SU-DHL-6 (cell line): Measurements from ENCODE around the gene PRF1.

Experiments used
- CTCF ChIP-seq: fragments of 200-600 bp; sonication (generic); IDR thresholded peaks from one replicate; pipeline ENCODE4 v1.5.1; 2017; ENCODE audit warnings: antibody characterized with exemption, mild to moderate bottlenecking, low read length, moderate library complexity; ENCODE audit not compliant: insufficient read depth, poor library complexity, severe bottlenecking
- EZH2phosphoT487 ChIP-seq: fragments of 200-600 bp; sonication (generic), shearing (Covaris generic); conservative IDR thresholded peaks from 2 replicates; pipeline ENCODE4 v1.6.1; 2018; ENCODE audit warnings: mild to moderate bottlenecking, antibody characterized with exemption, low read length, moderate library complexity, mixed read lengths

DNA sequence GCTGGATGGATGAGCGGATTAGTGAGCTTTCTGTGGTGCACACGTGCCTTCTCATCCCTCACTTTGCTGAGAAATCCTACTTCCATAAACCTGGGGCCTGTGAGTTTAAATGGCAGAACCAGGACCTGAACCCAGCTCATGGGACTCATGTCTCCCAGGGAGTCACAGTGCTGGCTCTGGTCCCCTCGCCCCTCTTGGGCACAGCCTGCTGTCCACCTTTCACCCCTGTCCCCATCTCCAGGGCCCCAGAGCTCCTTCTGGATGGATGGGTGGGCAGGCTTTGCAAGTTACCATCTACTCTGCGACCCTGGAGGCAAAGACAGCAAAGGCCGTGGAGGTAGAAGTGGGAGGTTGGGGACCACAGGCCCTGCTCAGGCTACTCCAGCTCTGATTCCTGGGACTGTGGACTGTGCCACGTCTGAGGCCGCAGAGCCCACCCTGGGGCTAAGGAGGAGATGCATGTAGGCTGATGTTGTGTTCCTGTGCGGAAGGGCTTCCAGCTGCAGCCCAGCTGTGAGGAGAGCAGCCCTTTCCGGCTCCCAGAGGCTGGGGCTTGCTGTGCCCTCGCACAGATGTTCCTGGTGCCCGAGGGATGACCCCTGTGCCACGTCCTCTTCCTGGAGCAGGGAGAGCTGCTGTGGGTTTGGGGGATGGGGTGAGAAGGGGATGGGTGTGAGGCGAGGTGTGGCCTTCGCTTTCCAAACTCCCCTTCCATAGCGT lies 40.3 kb downstream of the PRF1 start:
- TF ChIP-seq CTCF = no peak
- TF ChIP-seq EZH2phosphoT487 = no peak
